K562 (cell line): ENCODE data around the gene S100P. TPM values are rescaled to one million over a fixed set of nuclear protein-coding genes. Genes with fewer than 3 reads are reported as not detected.
"Not testable (repeated sequence)": the region's sequence is repeated elsewhere in the genome, so short reads cannot be mapped to it uniquely, and the experiment has no call there.

Experiments used
- ETV5 ChIP-seq: sonication (generic); formaldehyde crosslinking; IDR thresholded peaks from 2 replicates; pipeline ENCODE4 v1.4.0; 2020; ENCODE audit warnings: low read depth, mild to moderate bottlenecking, missing genetic modification reagents
- FOS ChIP-seq: IDR thresholded peaks from 3 replicates; pipeline ENCODE4 v1.6.1; 2011; ENCODE audit not compliant: insufficient read length; ENCODE audit errors: extremely low read depth
- GTF2A2 ChIP-seq: IDR thresholded peaks from 2 replicates; pipeline ENCODE4 v1.6.1; 2016; ENCODE audit warnings: mild to moderate bottlenecking, missing genetic modification characterization, missing compliant biosample characterization
- GTF2F1 ChIP-seq: IDR thresholded peaks from 2 replicates; pipeline ENCODE4 v1.6.1; 2011; ENCODE audit warnings: low read depth, low read length, improper control_type of control experiment
- HDAC8 ChIP-seq: fragments of 450-650 bp; IDR thresholded peaks from 2 replicates; pipeline ENCODE4 v1.6.1; 2016; ENCODE audit warnings: mild to moderate bottlenecking, missing genetic modification characterization, moderate library complexity, missing compliant biosample characterization
- HLTF ChIP-seq: fragments of 450-650 bp; IDR thresholded peaks from 2 replicates; pipeline ENCODE4 v1.6.1; 2016
- LEF1 ChIP-seq: fragments of 450-650 bp; IDR thresholded peaks from 2 replicates; pipeline ENCODE4 v1.6.1; 2016; ENCODE audit warnings: mild to moderate bottlenecking
- MIER1 ChIP-seq: fragments of 450-650 bp; IDR thresholded peaks from 2 replicates; pipeline ENCODE4 v1.6.1; 2016; ENCODE audit warnings: antibody characterized with exemption, mild to moderate bottlenecking, low read depth
- MYC ChIP-seq, 2 experiments: fragments of 250-450 bp in 1 of 2; sonication (Bioruptor Pico) in 1 of 2; IDR thresholded peaks; 2 replicates each; pipeline versions ENCODE4 v1.5.1 to v1.6.1; 2012 to 2021; ENCODE audit warnings: low read depth in 2 of 2, borderline replicate concordance in 1 of 2, improper control_type of control experiment in 1 of 2, low read length in 1 of 2, mild to moderate bottlenecking in 1 of 2, moderate library complexity in 1 of 2
- NCOR1 ChIP-seq: fragments of 450-650 bp; IDR thresholded peaks from 2 replicates; pipeline ENCODE4 v1.6.1; 2016; ENCODE audit warnings: mild to moderate bottlenecking, moderate library complexity
- NFIC ChIP-seq: fragments of 450-650 bp; IDR thresholded peaks from 2 replicates; pipeline ENCODE4 v1.6.1; 2017; ENCODE audit warnings: mild to moderate bottlenecking, inconsistent platforms
- PML ChIP-seq: IDR thresholded peaks from 2 replicates; pipeline ENCODE4 v1.6.1; 2012; ENCODE audit warnings: low read length, inconsistent platforms
- POLR2AphosphoS5 ChIP-seq: IDR thresholded peaks from 2 replicates; pipeline ENCODE4 v1.6.1; 2011; ENCODE audit warnings: mild to moderate bottlenecking, low read depth, low read length, moderate library complexity; ENCODE audit not compliant: control insufficient read depth, insufficient read depth
- POLR2H ChIP-seq: IDR thresholded peaks from 2 replicates; pipeline ENCODE4 v1.6.1; 2016; ENCODE audit warnings: missing genetic modification characterization, low read depth, mild to moderate bottlenecking, control low read depth, missing compliant biosample characterization, moderate library complexity
- RCOR1 ChIP-seq, 2 experiments: IDR thresholded peaks; 2 replicates each; pipeline ENCODE4 v1.6.1; 2012; ENCODE audit warnings: low read depth in 2 of 2, low read length in 2 of 2, borderline replicate concordance in 1 of 2, improper control_type of control experiment in 1 of 2
- SP1 ChIP-seq: sonication (generic); formaldehyde crosslinking; IDR thresholded peaks from 2 replicates; pipeline ENCODE4 v1.8.1; 2022; ENCODE audit warnings: mild to moderate bottlenecking, missing genetic modification reagents
- TAF7 ChIP-seq: fragments of 450-650 bp; IDR thresholded peaks from 2 replicates; pipeline ENCODE4 v1.6.1; 2016; ENCODE audit warnings: missing genetic modification characterization, missing compliant biosample characterization
- TARDBP ChIP-seq: fragments of 450-650 bp; IDR thresholded peaks from 2 replicates; pipeline ENCODE4 v1.6.1; 2016
- TBP ChIP-seq: optimal IDR thresholded peaks from 2 replicates; pipeline ENCODE3; 2011; ENCODE audit warnings: low read depth, low read length, improper control_type of control experiment
- TEAD1 ChIP-seq, 2 experiments: fragments of 450-650 bp in 1 of 2; sonication (generic) in 1 of 2; formaldehyde crosslinking; IDR thresholded peaks; 2 replicates each; pipeline versions ENCODE4 v1.4.0 to v1.8.0; 2020 to 2022; ENCODE audit warnings: mild to moderate bottlenecking in 2 of 2, missing genetic modification reagents in 1 of 2
- ZBED1 ChIP-seq: IDR thresholded peaks from 2 replicates; pipeline ENCODE4 v1.6.1; 2014
- ZNF668 ChIP-seq: fragments of 250-450 bp; sonication (Bioruptor Pico); IDR thresholded peaks from 2 replicates; pipeline ENCODE4 v1.8.0; 2022; ENCODE audit warnings: mild to moderate bottlenecking, inconsistent platforms
- polyA plus RNA-seq, 8 experiments: library from polyadenylated mRNA; depleted of rRNA in 4 of 8; stranded (reverse) in 5 of 8; unstranded in 3 of 8; fragments of >200 nt; fragmentation: Nextera tagmentation in 2 of 8; fragmentation: Illumina TruSeq in 1 of 8; extraction: Ambion mirVana in 2 of 8; extraction: Trizol in 1 of 8; gene quantifications; 2 replicates each; pipeline versions ENCODE4 v1.2.1 to v1.2.3, GENCODE V29; 2011 to 2014; ENCODE audit warnings: inconsistent platforms in 1 of 8, missing spikeins in 1 of 8
- total RNA-seq, 7 experiments: library from RNA; depleted of rRNA in 6 of 7; stranded (reverse); fragments of >200 nt in 6 of 7; fragmentation: Illumina TruSeq in 2 of 7; extraction: Trizol in 2 of 7; gene quantifications; 2 replicates each; pipeline versions ENCODE4 v1.2.1 to v1.2.3, GENCODE V29; 2011 to 2021; ENCODE audit warnings: low replicate concordance in 1 of 7
- TF ChIP-seq, protein P1 (sequence below): fragments of 450-650 bp; IDR thresholded peaks from 2 replicates; pipeline ENCODE4 v1.6.1; 2014; ENCODE audit warnings: low read depth, mild to moderate bottlenecking, moderate library complexity, borderline replicate concordance
- TF ChIP-seq, protein P2 (sequence below), 2 experiments: fragments of 450-650 bp; IDR thresholded peaks; 2 replicates each; pipeline ENCODE4 v1.6.1; 2018; ENCODE audit warnings: mild to moderate bottlenecking in 2 of 2, low read depth in 1 of 2; ENCODE audit not compliant: partially characterized antibody in 2 of 2

S100P gene
- total and polyA plus RNA-seq, 9 of the 15 experiments (the other 6 are each of a cell fraction or from before 2014, with no cell fraction given), result 4.1 to 23.8 (median 7.5) TPM

DNA sequence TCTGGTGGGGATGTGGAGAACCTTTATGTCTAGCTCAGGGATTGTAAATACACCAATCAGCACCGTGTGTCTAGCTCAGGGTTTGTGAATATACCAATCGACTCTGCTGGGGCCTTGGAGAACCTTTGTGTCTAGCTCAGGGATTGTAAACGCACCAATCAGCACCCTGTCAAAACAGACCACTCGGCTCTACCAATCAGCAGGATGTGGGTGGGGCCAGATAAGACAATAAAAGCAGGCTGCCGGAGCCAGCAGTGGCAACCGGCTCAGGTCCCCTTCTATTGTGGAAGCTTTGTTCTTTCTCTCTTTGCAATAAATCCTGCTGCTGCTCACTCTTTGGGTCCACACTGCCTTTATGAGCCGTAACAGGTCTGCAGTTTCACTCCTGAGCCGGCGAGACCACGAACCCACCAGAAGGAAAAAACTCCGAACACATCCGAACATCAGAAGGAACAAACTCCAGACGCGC, 20.5 kb upstream of the S100P start (continued):
- peak; percentile 93 for TF ChIP-seq PML
- peak; percentile 69 for TF ChIP-seq NCOR1
- TF ChIP-seq, protein P1, sequence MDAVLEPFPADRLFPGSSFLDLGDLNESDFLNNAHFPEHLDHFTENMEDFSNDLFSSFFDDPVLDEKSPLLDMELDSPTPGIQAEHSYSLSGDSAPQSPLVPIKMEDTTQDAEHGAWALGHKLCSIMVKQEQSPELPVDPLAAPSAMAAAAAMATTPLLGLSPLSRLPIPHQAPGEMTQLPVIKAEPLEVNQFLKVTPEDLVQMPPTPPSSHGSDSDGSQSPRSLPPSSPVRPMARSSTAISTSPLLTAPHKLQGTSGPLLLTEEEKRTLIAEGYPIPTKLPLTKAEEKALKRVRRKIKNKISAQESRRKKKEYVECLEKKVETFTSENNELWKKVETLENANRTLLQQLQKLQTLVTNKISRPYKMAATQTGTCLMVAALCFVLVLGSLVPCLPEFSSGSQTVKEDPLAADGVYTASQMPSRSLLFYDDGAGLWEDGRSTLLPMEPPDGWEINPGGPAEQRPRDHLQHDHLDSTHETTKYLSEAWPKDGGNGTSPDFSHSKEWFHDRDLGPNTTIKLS, result peak; percentile 86; the same call in 1 of the 2 replicates
- TF ChIP-seq GTF2F1, result peak; percentile 52; the same call in 1 of the 2 replicates
- TF ChIP-seq NFIC, result peak; percentile 69
- peak; percentile 73 for TF ChIP-seq ETV5 (CRISPR knock-in tag)
- TF ChIP-seq LEF1, result peak; percentile 38; the same call in 1 of the 2 replicates
- 0 out of 2 replicates have a peak, but pooled peaks have one; percentile 54 for TF ChIP-seq TARDBP
- peak; percentile 30; the same call in 1 of the 2 replicates for TF ChIP-seq ZNF668 (CRISPR knock-in tag)
- peak; percentile 76; the same call in 1 of the 2 replicates for TF ChIP-seq TAF7 (tag)
- TF ChIP-seq, protein P2, sequence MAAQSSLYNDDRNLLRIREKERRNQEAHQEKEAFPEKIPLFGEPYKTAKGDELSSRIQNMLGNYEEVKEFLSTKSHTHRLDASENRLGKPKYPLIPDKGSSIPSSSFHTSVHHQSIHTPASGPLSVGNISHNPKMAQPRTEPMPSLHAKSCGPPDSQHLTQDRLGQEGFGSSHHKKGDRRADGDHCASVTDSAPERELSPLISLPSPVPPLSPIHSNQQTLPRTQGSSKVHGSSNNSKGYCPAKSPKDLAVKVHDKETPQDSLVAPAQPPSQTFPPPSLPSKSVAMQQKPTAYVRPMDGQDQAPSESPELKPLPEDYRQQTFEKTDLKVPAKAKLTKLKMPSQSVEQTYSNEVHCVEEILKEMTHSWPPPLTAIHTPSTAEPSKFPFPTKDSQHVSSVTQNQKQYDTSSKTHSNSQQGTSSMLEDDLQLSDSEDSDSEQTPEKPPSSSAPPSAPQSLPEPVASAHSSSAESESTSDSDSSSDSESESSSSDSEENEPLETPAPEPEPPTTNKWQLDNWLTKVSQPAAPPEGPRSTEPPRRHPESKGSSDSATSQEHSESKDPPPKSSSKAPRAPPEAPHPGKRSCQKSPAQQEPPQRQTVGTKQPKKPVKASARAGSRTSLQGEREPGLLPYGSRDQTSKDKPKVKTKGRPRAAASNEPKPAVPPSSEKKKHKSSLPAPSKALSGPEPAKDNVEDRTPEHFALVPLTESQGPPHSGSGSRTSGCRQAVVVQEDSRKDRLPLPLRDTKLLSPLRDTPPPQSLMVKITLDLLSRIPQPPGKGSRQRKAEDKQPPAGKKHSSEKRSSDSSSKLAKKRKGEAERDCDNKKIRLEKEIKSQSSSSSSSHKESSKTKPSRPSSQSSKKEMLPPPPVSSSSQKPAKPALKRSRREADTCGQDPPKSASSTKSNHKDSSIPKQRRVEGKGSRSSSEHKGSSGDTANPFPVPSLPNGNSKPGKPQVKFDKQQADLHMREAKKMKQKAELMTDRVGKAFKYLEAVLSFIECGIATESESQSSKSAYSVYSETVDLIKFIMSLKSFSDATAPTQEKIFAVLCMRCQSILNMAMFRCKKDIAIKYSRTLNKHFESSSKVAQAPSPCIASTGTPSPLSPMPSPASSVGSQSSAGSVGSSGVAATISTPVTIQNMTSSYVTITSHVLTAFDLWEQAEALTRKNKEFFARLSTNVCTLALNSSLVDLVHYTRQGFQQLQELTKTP (IDR thresholded peaks at IDR 0.05; ENCODE audit: low read depth in 1 of 2, partially characterized antibody in 2 of 2), result peak; percentile 77 to 96
- peak; percentile 72 for TF ChIP-seq TBP
- peak; percentile 85 for TF ChIP-seq POLR2AphosphoS5
- 0 out of 4 replicates have a peak, but pooled peaks of 1 of the 2 experiments have one; percentile 26 for TF ChIP-seq RCOR1 (IDR thresholded peaks at IDR 0.05; ENCODE audit: borderline replicate concordance in 1 of 2, low read depth in 2 of 2, low read length in 2 of 2)
- TF ChIP-seq TEAD1 (CRISPR knock-in tag; IDR thresholded peaks at IDR 0.05), result 0 out of 4 replicates have a peak, but pooled peaks of 1 of the 2 experiments have one; percentile 42
- peak; percentile 68 for TF ChIP-seq GTF2A2 (tag)
- TF ChIP-seq POLR2H (tag), result peak; percentile 98
- TF ChIP-seq ZBED1, result peak; percentile 89
- peak; percentile 86 for TF ChIP-seq SP1 (CRISPR knock-in tag)
- peak; percentile 58 for TF ChIP-seq FOS
- TF ChIP-seq MYC (IDR thresholded peaks at IDR 0.05; ENCODE audit: low read depth, low read length), result 0 out of 2 replicates have a peak, but pooled peaks have one; percentile 22
- not testable (repeated sequence) for TF ChIP-seq MYC (CRISPR knock-in tag; IDR thresholded peaks at IDR 0.05; ENCODE audit: borderline replicate concordance, low read depth)
- 0 out of 2 replicates have a peak, but pooled peaks have one; percentile 24 for TF ChIP-seq MIER1
- 0 out of 2 replicates have a peak, but pooled peaks have one; percentile 22 for TF ChIP-seq HDAC8 (tag)
- peak; percentile 68; the same call in 1 of the 2 replicates for TF ChIP-seq HLTF
